Choroid plexus epithelial cell (primary cell): ENCODE measurements around the gene FNDC3A.
A peak's percentile ranks its signal among the peaks of the same experiment; 100 is the strongest.
"Not testable (repeated sequence)": the region's sequence is repeated elsewhere in the genome, so short reads cannot be mapped to it uniquely, and the experiment has no call there.

Experiments used
- DNase-seq: peaks from one replicate; pipeline ENCODE4 v3.0.0-alpha.2; 2010; ENCODE audit warnings: low read depth
- H3K4me3 ChIP-seq: 2 replicates; pipeline ENCODE4 v1.5.1; 2011; ENCODE audit warnings: low read depth, mild to moderate bottlenecking, control low read depth, low read length, moderate library complexity
- CTCF ChIP-seq: conservative IDR thresholded peaks from 2 replicates; pipeline ENCODE4 v1.5.1; 2011; ENCODE audit warnings: low read depth, mild to moderate bottlenecking, control low read depth, inconsistent platforms, low read length, moderate library complexity

Gene FNDC3A

GRCh38 chr13:49053215-49053614, 77.5 kb downstream of the FNDC3A start:
- H3K4me3 ChIP-seq = no peak overlapping the region
- no peak for TF ChIP-seq CTCF
- no peak for DNase-seq

DNA sequence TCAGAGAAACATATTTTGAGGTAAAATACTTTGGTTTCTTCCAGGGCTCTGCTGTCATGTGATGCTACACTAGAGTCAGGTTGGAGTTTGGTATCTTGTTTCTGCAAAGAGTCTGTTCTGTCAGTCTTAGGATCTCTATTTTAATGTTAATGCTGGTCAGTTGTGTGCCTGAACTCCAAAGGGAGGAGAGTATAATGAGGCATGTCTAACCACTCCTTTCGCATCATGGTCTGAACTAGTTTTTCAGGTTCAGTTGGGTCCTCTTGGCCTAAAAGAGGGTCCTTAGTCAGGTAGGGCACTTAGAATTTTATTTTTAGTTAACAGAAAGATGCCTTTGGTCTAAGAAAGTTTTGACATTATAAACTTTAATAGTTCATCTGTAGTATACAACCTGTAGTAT, 78.2 kb downstream of the FNDC3A start:
- TF ChIP-seq CTCF = no peak
- no peak overlapping the region for H3K4me3 ChIP-seq
- DNase-seq = no peak

DNA sequence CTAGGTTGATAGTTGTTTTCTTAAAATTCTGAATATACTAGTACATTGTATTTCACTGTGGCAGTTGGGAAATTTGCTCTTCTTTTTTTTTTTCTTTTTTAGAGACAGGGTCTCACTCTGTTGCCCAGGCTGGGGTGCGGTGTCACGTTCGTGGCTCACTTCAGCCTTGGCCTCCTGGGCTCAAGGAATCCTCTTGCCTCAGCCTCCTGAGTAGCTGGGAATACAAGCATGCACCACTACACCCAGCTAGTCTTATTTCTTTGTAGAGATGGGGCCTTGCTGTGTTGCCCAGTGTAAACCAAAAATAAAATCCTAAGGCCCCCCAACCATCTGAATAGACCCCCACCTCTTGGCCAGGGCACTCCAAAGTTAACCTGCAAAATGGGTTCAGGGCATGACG, 79.3 kb downstream of the FNDC3A start:
- DNase-seq = no peak
- no peak for TF ChIP-seq CTCF
- H3K4me3 ChIP-seq = no peak overlapping the region

DNA sequence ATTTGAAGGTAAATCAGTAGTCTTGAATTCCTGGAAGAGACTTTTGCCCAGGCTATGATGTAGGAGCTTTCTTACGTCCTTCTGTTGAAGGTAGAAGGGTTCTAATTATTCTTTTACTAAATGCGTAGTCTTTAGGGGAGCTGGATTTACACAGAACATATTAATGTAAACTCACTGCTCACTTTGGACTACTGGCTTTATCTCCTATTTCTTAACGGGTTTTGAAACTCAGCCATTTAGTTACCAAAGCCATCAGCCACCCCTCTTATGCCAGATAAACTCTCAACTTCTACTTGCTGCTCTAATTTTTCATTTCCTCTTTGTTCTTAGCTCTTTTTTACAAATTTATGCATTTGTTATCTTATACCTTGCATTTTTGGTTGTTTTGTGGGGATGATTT, 81.5 kb downstream of the FNDC3A start:
- DNase-seq = no peak
- no peak for TF ChIP-seq CTCF
- H3K4me3 ChIP-seq = no peak overlapping the region

DNA sequence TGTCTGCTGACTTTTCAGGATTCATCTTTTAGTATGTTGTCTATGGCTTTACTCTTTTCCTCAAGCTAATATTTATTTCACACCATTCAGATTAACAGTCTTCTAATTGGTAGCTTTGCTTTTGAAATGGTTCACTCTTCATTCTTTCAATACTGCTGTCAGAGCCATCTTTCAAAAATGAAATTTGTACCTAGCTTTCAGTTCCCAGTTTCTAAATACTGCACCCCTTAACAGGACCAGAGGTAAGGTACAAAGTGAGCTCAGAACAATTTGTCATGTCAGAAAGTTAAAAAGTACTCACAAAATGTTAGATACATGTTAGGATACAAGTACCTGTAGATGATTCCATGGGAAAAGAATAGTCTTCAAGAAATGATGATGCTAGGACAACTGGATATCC, 83.0 kb downstream of the FNDC3A start:
- no peak overlapping the region for H3K4me3 ChIP-seq
- no peak for DNase-seq

GRCh38 chr13:49060678-49061387, 85.1 kb downstream of the FNDC3A start:
- peak; percentile 46 for DNase-seq
- no peak overlapping the region for H3K4me3 ChIP-seq
- no peak for TF ChIP-seq CTCF

More for the DNA sequence above, 83.0 kb downstream of the FNDC3A start:
- TF ChIP-seq CTCF = no peak

DNA sequence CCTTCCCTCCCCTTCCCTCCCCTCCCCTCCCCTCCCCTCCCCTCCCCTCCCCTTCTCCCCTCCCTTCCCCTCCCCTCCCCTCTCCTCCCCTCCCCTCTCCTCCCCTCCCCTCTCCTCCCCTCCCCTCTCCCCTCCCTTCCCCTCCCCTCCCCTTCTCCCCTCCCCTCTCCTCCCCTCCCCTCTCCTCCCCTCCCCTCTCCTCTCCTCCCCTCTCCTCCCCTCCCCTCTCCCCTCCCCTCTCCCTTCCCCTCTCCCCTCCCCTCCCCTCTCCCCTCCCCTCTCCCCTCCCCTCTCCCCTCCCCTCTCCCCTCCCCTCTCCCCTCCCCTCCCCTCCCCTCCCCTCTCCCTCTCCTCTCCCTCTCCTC, 85.7 kb downstream of the FNDC3A start:
- DNase-seq = not testable (repeated sequence)

More for the DNA sequence above, 85.7 kb downstream of the FNDC3A start:
- not testable (repeated sequence) for H3K4me3 ChIP-seq
